GM19025 (cell line): ENCODE results near the gene ATRNL1.
"Not testable (repeated sequence)": the region's sequence is repeated elsewhere in the genome, so short reads cannot be mapped to it uniquely, and the experiment has no call there.

Source experiments
- ATAC-seq: cut with Tn5 transposase; IDR thresholded peaks from one replicate; pipeline ENCODE4 v1.9.1; 2021; ENCODE audit warnings: mild to moderate bottlenecking, low read depth, moderate library complexity; ENCODE audit not compliant: unreplicated experiment

ATRNL1 gene

GRCh38 chr10:115209133-115209532, 116.0 kb downstream of the ATRNL1 start:
- ATAC-seq = no peak

DNA sequence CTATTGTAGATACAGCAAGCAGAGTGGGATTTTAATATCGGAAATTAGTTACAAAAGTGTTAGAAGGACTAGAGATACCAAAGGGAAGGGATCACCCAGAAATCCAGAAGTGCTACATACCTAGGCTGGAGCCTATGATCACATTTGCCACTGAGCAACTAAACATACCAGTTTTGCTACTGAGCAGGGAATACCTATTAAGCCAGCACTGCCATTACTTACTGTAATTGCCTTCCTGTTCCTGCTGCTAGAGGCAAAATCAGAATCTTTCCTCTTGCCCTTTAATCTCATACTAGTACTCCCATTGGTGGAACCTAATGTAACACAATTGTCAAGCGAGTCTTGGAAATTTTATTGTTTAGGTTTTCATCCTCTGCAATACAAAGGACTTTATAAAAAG, 121.7 kb downstream of the ATRNL1 start:
- ATAC-seq = no peak

DNA sequence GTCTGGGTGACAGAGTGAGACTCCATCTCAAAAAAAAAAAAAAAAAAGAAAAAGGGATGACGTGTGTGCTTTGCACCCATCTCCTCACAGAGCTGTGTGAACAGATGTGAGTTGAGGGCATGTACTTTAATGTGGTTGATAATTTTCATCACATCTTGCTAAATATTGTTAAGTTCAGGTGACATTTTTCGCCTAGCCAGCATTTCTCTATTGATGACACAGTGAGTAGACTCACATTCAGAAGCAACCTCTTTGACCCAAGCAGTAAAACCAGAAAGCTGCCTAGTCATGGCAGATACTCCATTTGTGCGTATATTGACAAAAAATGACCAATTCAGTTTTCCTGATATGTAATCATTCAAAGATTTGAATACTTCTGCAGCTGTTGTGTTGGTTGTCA, 126.0 kb downstream of the ATRNL1 start:
- ATAC-seq = no peak

- no peak for ATAC-seq
These were observed 128.9 kb downstream of the ATRNL1 start for GRCh38 chr10:115222039-115222438.

- no peak for ATAC-seq
These were observed 146.6 kb downstream of the ATRNL1 start for GRCh38 chr10:115239761-115240160.

DNA sequence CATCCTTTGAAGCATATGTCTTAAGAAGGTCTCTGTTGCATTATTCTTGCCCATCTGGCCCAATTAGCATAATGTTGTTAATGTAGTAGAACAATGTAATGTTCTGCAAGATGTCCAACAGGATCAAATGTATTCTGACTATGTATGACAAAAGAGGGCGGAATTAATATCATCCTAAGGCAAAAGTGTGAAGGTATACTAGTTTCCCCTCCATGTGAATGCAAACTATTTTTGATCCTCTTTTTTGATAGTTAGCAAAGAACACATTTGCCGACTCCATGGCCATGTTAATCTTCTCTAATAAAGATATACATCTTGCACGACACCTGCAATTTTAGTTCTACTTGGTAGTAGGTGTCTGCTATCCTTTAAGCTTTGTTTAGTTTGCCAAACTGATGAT, 157.6 kb downstream of the ATRNL1 start:
- no peak for ATAC-seq

- ATAC-seq = not testable (repeated sequence)
These were observed 160.6 kb downstream of the ATRNL1 start for GRCh38 chr10:115253765-115254164.

DNA sequence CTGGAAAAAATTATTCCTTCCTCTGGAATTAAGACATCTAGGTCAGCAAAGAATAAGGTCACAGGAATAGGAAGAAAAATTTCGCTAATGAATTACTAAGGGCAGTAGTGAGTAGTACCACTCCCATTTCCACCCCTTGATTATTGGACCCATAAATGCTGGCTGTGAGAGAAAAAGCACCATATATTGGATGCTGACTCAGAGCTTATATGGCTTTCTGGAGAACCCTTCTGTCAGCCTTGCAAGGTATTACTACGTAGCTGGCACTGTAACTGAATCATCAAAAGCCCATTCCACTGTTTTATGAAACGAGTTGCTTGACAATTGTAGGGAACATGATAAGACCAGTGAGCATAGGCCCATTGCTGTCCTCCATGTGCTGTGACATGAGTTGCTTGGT, 179.3 kb downstream of the ATRNL1 start:
- no peak for ATAC-seq

GRCh38 chr10:115278294-115278693, 185.1 kb downstream of the ATRNL1 start:
- no peak for ATAC-seq

- no peak for ATAC-seq
These were observed 202.1 kb downstream of the ATRNL1 start for GRCh38 chr10:115295213-115295805.

DNA sequence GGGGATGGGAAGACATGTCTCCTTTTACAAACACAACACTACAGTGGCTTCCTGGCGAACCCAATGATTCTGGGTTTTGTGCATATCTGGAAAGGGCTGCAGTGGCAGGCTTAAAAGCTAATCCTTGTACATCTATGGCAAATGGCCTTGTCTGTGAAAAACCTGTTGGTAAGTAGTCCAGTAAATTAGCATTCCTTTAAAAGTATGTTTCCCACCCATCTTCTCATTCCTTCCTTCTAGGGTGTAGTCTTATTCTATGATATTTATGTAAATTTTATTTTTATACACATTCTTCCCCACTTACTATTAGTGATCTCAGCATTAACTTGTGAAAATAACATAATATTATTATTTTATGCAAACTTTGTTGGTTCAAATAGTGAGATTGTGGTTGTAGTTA, 206.9 kb downstream of the ATRNL1 start:
- ATAC-seq = no peak

- ATAC-seq = not testable (repeated sequence)
These were observed 226.5 kb downstream of the ATRNL1 start for GRCh38 chr10:115319669-115320068.

- ATAC-seq = no peak
These were observed 228.2 kb downstream of the ATRNL1 start for GRCh38 chr10:115321360-115321759.

DNA sequence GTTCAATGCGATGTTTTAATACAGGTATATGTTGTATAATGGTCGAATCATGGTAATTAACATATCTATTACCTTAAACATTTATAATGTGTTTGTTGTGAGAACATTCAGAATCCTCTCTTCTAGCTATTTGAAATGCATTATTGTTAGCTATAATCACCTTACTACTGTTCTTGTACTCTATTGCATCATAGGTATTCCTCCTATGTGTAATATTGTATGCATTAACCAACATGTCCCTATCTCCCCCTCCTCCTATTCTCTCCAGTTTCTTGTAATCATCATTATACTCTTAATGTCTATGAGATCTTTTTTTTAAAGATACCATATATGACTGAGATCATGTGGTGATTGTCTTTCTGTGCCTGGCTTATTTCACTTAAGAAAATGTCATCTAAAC, 235.2 kb downstream of the ATRNL1 start:
- ATAC-seq = no peak

- ATAC-seq = no peak
These were observed 242.2 kb downstream of the ATRNL1 start for GRCh38 chr10:115335366-115335765.

DNA sequence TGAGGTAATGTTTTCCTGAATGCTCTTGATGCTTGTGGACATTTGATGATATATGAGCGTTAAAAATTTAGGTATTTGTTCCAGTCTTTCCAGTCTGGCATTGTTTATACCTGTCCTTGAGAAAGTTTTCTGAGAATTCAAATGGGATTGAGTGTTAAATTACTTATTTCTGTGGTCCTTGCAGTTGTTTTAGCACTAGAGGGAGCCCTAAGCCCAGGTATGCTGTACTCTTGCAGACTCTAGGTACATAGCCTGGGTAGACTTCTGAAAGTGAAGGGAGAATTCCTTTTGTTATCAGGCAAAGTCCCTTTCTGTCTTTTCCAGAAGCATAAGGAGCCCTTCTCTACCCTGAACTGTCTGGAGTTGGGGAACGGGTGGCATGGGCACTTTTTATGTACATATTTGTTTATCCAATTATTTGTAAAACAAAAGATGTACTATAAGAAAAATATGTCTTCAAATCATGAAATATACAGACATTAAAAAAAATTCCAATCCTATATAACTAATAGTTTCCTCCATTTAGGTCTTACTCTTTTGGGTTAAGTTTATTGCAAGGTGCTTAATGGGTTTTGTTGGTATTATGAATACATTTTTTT, 262.1 kb downstream of the ATRNL1 start:
- no peak for ATAC-seq

DNA sequence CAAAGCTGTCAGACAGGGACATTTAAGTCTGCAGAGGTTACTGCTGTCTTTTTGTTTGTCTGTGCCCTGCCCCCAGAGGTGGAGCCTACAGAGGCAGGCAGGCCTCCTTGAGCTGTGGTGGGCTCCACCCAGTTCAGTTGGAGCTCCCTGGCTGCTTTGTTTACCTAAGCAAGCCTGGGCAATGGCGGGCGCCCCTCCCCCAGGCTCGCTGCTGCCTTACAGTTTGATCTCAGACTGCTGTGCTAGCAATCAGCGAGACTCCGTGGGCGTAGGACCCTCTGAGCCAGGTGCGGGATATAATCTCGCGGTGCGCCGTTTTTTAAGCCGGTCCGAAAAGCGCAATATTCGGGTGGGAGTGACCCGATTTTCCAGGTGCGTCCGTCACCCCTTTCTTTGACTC, 274.8 kb downstream of the ATRNL1 start:
- not testable (repeated sequence) for ATAC-seq

GRCh38 chr10:115379064-115379463, 285.9 kb downstream of the ATRNL1 start:
- no peak for ATAC-seq

GRCh38 chr10:115384665-115385064, 291.5 kb downstream of the ATRNL1 start:
- ATAC-seq = no peak

DNA sequence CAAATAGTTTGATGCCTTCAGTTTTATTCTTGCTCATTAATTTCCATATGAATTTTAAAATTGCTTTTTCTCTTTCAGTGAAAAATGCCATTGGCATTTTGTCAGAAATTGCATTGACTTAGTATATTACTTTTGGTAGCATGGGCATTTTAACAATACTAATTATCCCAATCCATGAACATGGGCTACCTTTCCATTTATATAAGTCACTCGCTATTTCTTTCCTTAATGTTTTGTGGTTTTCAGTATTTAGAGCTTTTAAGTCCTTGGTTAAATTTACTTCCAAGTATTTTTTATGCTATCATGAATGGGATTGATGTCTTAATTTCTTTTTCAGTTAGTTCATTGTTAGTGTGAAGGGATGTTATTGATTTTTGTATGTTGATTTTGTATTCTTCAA, 297.4 kb downstream of the ATRNL1 start:
- no peak for ATAC-seq

DNA sequence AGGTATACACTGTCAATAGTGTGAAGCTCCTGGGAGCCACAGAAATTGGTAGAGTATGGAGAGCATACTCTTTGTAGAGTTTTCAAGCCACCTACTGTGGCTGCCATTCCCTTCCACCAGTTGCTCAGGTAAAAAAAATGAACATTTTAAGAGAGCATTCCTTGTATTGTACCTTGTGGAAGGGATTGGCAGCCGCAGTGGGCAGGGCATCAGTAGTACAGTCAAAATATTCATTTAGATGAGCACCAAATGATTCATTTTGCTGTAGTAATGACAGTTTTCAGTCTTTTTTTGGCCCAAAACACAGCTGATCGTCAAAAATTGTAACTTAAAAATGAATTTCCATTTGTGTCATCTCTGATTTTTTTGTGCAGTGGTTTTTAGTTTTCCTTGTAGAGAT, 304.9 kb downstream of the ATRNL1 start:
- ATAC-seq = no peak

GRCh38 chr10:115402699-115403098, 309.5 kb downstream of the ATRNL1 start:
- no peak for ATAC-seq

- ATAC-seq = not testable (repeated sequence)
These were observed 312.7 kb downstream of the ATRNL1 start for GRCh38 chr10:115405838-115406237.
